NCI-H1417 treated with DMSO at 0.1 percent for 48 hours (cell line): Measurements from ENCODE around the gene DOCK1.

Experiments
- DNase-seq: peaks from one replicate; lab custom pipeline; 2025; lab: John Stamatoyannopoulos, UW

Gene DOCK1

GRCh38 chr10:127315888-127316287, 410.7 kb downstream of the DOCK1 start:
- DNase-seq: no peak

- DNase-seq: no peak
Measured at GRCh38 chr10:127318396-127318795, 413.2 kb downstream of the DOCK1 start.

DNA sequence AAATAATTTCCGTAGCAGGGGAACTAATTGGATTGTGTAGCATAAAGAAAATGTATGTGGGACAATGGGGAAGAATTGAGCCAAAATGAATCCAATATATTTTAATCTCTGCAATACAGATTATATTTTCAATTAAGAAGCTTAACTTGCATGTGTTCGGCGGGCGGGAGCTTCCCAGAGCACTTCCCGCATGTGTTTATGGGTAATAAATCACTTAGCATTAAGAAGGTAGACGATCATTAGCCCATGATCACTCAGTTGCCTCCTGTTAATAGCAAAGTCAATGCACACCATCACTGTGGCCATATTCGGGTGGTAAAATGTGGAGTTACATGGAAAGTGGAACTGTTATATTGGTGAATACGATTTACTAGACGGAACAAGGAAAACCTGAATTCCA, 414.0 kb downstream of the DOCK1 start:
- no peak for DNase-seq

GRCh38 chr10:127319691-127320090, 414.5 kb downstream of the DOCK1 start:
- no peak for DNase-seq

- DNase-seq: no peak
Measured at GRCh38 chr10:127320176-127320575, 414.9 kb downstream of the DOCK1 start.

GRCh38 chr10:127322286-127322685, 417.1 kb downstream of the DOCK1 start:
- no peak for DNase-seq

DNA sequence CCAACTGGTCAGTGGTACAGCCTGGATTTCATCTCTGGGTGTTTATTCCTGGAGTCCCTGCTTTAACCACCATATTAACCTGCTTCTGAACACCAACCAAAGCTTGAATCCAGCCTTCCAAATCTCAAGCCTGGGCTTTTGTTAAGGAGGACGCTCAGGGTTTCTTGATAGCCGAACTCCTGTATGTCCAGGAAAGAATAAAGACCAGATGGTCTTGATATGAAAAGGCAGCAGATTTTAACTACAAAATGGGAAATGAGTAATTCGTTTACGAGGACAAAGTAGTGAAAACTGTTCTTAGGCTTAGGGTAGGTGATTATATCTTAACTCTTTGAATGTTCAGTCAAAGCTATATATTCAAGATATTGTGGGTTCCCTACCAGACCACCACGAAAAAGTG, 420.3 kb downstream of the DOCK1 start:
- DNase-seq: no peak

GRCh38 chr10:127326883-127327282, 421.7 kb downstream of the DOCK1 start:
- no peak for DNase-seq

DNA sequence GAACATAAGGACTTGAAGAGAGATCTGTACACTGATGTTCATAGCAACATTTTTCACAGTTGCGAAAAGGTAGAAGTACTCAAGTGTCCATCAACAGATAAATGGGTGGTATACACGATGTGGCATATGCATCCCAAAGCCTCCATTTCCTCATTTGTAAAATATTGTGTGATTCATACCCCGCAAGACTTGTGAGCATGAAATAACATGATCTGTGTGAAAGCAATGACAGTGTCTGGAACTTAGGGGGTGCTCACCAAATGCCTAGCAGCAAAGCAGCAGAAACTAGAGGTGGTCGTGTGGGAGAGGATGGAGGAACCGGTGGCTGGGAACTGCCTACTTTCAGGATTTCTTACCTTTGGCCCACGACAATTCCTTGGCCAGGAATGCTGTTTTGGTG, 426.5 kb downstream of the DOCK1 start:
- DNase-seq: no peak

- DNase-seq: no peak
Measured at GRCh38 chr10:127332631-127333030, 427.4 kb downstream of the DOCK1 start.

- DNase-seq: no peak
Measured at GRCh38 chr10:127337801-127338200, 432.6 kb downstream of the DOCK1 start.

DNA sequence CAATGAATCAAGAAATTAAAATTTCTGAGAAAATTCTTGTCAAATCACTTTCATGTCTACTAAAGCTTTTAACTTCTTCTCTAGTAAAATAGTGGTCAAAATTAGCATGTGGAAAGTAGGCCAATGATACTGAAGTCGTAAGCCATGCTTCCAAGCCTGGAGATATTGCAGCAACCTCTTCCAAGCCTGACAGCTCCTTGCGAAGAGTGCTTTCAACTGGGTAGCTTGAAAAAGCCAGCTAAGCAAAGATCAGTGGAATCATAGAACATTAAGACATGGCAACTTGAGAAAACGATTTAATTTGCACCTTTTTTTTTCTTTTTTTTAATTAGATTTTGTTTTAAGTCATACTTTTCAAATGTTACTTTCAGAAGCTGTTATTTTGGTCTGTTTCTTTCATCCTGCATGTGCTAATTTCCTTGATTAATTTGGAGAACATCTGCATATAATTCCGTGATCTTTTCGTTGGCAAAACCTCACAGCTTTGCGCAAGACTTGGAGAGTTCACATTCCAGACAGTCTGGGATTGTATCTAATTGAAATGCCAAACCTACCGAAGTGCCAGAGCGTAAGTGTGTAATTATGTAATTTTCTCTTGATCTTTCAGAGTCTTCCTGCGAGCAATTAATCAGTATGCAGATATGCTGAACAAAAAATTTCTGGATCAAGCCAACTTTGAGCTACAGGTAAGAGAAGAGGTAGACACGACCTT, 433.3 kb downstream of the DOCK1 start:
- DNase-seq: no peak

GRCh38 chr10:127343821-127344220, 438.6 kb downstream of the DOCK1 start:
- DNase-seq: no peak

DNA sequence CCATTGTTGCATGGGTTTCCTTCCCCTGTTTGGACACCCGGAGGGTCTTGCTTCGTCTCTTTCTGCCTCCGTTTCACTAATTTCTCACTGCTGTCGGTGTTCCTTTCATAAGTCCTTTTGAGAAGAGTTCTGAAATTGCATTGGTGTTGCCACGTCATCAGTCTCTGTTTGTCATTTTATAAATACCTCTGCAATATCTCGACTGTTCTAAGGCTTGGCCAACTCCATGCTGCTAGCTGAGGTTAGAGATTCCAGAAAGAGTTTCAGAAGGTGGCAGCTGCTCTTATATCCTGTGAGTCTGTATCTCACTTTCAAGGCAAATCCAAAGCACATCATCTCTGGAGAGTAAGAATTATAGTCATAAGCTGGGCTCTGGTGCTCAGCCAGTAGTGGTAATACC, 439.1 kb downstream of the DOCK1 start:
- no peak for DNase-seq

DNA sequence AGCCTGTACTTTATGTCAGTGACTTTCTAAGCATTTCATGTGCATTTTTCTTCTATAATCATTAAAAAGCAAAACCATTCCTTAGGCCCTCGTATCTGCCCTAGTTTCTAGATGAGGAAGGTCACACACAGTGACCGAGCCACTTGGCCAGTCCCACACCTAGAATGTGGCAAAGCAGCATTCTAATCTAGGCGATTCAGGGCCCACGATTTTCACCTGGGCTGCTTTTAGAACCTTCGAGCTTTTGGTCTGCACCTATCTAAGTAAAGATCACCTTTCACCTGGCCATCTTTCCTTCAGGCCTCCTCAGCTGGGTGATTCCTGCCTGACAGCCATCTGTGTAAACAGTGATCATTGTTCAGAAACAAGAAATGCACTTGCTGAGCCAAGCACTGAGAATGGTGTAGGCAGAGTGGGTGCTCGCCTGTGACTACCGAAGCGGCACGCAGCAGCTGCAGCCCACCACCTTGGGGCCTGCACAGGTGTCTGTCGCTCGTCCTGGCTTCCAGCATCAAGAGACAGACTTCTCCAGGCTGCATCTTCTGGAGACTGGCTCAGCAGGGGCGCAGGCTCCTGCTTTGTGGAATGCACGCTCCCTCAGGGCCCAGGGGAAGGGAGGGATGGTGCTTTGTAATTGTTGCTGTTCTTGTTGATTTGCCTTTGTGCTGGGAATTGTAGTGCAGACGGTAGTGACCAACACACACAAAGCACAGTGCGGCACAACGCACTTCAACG, 440.2 kb downstream of the DOCK1 start:
- DNase-seq: no peak

DNA sequence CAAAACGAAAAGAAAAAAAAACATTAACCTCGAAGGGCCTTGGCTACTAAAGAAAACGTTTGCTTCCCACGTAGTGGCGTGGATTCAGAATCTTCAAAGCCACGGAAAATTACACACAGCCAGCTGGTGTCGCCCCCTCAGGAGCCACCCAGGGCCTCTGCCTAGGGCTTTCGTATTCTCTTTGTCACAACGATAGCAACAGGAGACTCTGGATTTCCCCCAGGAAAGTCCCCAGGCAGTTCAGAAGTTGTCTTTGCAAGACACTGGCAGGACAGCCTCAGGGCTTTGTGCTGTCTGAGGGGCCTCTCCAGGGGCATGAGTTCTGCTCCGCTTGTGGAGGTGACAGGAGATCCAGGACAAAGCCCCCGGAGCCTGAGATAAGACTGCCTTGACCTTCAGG, 441.4 kb downstream of the DOCK1 start:
- no peak for DNase-seq

GRCh38 chr10:127347202-127347959, 442.2 kb downstream of the DOCK1 start:
- DNase-seq: no peak

DNA sequence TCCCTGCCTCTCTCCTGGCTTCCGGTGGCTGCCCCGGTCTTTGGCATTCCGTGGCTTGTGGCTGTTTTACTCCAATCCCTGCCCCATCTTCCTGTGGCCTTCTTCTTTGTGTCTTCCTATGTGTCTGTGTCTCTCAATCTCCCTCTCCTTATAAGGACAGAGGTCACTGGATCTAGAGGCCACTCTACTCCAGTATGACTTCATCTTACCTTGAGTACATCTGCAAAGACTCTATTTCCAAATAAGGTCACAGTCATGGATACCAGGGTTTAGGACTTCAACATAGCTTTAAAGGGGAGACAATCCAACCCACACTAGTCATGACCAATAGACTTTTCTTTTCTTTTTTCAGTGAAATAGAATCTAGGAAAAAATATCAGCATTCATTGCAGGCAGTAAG, 444.5 kb downstream of the DOCK1 start:
- no peak for DNase-seq

DNA sequence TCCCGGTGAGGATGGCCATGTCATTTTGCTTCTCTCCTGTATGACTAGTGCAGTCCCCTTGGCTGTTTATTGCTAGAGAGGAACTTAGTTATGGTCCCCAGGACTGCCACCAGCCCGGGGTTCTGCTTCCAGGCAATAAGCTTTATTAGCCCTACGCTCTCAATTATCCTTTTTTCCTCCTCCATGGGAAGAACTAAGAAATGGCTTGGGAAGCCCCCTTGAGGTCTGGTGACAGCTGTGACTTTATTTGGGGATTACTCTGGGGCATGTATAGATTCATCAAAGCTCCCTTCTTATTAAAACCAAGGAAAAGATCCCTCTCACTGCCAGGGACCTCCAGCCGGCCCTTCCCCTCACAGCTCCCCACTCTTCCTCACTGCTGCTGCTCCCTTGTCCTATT, 446.3 kb downstream of the DOCK1 start:
- DNase-seq: no peak

GRCh38 chr10:127353544-127353943, 448.3 kb downstream of the DOCK1 start:
- no peak for DNase-seq

DNA sequence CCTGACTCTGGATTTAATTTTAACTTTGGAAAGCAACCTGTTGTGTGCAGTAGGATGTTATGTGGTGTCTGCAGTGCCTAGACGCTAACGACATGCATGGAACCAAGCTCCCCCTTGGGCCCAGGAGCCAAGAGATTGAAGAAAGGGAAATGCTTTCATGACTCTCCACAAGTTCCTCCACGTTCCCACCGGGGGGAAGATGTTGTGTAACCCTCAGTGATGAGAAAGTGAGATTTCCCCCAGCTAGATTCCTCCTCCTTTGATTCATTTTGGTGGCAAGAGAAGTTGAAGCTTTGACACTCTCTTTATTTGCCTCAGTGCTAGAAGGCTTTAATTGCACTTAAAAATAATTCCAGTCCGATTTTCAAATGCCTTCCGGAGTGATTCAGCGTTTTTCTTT, 449.0 kb downstream of the DOCK1 start:
- DNase-seq: no peak

GRCh38 chr10:127354992-127355391, 449.8 kb downstream of the DOCK1 start:
- no peak for DNase-seq

GRCh38 chr10:127356360-127356759, 451.1 kb downstream of the DOCK1 start:
- no peak for DNase-seq
